Endothelial cell of hepatic sinusoid (primary cell): Measurements from ENCODE around the gene ZNF44.

Source experiments
- in situ Hi-C: cut with HindIII; loops from 2 replicates; pipeline ENCODE4 v1.10.0; 2017; ENCODE audit warnings: low sequenced_read_pairs

Gene ZNF44

DNA sequence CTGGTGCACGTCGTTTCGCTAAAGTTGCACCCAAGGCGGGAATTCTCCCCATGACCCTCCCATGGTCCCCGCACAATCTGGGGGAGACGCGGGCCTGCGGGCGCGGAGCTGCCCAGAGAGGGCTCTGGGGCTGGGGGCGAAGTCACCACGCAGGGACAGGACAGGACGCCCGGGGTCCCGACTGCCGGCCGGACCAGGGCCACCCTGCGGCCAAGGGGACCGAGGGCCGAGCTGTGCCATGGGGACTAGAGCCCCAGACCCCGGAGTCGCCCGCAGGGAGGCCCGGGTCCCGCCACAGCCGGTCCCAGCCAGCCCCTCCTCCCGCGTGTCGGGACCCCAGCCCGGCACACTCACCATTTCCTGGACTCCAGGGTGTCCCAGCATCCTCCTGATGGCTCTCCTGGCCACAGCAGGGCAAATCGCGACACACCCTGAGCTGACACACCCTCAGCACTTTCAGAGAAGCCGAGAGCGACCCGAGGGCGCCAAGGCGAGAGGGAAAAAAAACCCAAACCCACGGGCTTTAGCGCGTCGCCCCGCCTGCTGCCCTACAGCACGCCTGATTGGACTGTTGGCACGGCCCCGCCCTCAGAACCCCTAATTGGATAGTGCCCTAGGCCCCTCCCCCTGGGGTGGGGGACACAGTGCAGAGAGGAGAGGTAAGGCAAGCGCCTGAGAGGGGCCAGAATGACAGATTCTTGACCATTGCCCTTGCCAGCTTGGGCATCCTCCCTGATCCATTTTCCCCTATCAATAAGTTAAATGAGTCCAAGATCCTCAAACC lies 28.6 kb downstream of the ZNF44 start:
- in situ Hi-C loops = no loop called here

DNA sequence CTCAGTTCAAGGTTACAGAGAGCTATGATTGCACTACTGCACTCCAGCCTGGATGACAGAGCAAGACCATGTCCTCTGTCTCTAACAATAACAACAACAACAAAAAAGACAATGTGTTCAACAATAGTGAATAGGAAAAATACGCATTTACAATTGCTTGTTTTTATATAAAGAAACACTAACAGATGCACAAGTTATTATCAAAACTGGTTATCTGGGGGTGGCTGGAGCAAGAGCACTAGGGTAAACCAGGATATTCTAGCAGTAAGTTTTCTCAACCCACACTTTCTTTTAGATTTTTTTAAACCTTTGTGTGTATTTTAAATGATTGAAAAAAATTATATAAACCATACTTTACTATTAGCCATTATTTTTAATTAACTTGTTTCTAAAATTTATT lies 33.1 kb downstream of the ZNF44 start:
- in situ Hi-C loops = no loop called here

DNA sequence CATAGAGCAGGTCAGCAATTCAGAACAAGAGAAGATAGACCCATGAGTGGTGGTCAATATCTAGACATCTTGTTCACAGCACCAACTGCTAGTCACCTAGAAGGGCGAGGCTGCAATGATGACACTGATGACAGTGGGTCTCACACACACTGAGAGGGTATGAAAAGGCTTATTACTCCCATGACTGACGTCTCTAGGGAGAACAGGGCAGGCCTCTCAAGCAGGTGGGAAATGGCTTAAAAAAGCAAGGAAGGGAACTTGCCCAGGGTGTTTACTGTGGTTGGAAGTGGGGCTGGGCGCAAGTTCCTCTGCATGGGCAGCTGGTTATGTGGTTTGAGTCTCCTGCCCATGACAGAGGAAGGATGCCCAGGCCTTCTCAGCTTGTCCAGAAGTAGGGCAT lies 33.8 kb downstream of the ZNF44 start:
- in situ Hi-C loops = no loop called here

DNA sequence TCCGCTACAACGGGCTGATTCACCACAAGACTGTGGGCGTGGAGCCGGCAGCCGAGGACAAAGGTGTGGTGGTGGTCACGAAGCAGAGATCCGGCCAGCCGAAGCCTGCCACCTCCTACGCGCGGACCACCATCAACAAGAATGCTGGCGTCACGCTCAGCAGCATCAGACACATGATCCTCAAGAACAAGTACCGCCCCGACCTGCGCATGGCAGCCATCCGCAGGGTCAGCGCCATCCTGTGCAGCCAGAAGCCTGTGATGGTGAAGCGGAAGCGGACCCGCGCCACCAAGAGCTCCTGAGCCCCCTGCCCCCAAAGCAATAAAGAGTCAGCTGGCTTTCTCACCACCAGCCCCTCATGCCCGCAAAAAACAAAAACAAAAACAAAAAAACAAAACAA lies 34.4 kb downstream of the ZNF44 start:
- in situ Hi-C loops = no loop called here

DNA sequence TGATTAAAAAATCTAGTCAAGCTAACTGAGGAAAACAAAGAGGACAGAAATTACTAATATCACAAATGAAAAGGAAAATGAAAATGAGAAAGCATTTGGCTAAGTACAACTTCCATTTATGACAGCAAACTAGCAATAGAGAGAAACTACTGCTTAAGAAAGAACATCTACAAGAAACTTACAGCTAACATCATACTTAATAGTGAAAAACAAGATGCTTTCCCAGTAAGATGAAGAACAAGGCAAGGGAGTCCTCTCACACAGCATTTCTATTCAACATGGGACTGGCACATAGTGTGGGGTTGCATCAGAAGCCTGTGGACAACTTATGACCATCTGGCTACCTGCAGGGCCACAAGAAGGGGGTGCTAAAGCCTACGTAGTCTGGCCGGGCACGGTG lies 39.3 kb downstream of the ZNF44 start:
- in situ Hi-C loops = no loop called here

DNA sequence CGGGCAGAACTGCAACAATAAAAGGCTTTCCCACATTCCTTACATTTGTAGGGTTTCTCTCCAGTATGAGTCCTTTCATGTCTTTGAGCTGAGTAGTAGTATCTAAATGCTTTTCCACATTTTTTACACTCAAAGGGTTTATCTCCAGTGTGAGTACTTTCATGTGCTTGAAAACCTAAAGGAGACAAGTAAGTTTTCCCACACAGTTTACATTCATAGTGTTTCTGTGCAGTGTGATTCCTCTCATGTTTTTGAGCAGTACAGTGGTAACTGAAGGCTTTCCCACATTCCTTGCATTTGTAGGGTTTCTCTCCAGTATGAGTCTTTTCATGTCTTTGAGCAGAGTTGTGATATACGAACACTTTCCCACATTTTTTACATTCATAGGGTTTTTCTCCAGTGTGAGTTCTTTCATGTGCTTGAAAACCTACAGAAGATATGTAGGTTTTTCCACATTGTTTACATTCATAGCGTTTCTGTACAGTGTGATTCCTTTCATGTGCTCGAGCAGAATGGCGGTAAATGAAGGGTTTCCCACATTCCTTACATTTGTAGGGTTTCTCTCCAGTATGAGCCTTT lies 47.0 kb downstream of the ZNF44 start:
- in situ Hi-C loops = no loop called here

DNA sequence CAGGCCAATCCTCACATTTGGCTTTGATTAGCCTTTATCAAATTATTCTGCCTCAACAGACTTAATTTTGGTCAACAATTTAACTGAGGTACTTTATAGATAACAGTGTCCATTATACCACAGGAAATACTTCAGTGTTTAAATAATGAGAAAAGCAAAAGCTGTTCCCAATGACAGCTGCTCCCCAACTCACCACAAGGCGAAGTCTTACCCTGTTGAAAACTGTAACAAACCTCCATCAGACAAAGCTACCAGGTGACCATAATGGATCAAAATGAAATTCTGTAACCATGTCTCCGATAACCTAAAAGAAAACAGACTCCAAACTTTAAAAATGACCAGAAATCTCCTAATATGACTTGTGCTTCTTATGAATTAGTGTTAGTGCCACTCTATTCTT lies 50.3 kb downstream of the ZNF44 start:
- in situ Hi-C loops = no loop called here

DNA sequence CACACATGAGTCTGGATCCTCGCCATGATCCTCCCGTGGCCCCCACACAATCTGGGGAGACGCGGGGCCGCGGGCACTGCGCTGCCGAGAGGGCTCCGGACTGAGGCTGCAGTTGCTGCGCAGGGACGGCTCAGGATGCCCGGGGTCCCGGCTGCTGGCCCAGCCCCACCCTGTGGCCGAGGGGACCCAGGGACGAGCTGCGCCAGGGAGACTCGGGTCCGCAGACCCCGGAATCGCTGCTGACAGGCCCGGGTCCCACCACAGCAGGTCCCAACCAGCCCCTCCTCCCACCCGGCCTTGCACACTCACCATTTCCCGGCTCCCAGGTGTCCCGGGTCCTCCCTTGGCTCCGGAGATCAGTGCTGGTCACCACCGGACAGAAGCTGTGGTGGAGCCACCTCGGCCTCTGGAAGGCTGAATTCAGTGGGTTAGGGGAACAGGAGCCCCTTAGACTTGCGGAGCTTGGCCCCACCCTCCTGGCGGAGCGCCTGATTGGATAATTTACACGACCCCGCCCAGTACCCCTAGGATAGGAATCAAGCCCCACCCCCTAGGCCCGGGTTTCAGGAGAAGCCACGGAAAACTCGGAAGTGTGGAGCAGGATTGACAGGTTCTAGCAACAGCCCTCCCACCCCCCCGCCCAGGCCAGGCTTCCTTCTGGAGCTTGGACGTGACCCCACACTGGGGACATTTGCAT lies 57.4 kb downstream of the ZNF44 start:
- in situ Hi-C loops = no loop called here

DNA sequence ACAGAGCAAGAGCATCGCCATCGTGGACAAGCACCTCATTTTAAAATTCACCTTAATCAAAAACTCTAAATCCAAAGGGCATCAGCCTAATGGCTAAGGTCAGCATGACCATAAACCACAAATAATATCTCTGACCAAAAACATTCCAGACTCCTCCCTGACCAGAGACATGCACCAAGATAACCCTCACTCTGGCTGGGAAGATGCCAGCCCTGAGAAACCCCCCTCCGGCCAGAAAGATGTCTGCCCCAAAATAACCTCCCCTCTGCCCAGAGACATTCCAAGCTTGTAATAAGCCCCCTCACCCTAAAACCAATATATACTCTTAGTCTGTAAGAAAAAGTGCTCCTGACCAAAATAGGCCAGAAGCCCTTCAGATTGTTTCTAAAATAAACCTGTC lies 61.7 kb downstream of the ZNF44 start:
- in situ Hi-C loops = loop anchor here (5.0 kb wide), 1 partner anchor 101 kb away; no protein-coding TSS in a partner anchor

DNA sequence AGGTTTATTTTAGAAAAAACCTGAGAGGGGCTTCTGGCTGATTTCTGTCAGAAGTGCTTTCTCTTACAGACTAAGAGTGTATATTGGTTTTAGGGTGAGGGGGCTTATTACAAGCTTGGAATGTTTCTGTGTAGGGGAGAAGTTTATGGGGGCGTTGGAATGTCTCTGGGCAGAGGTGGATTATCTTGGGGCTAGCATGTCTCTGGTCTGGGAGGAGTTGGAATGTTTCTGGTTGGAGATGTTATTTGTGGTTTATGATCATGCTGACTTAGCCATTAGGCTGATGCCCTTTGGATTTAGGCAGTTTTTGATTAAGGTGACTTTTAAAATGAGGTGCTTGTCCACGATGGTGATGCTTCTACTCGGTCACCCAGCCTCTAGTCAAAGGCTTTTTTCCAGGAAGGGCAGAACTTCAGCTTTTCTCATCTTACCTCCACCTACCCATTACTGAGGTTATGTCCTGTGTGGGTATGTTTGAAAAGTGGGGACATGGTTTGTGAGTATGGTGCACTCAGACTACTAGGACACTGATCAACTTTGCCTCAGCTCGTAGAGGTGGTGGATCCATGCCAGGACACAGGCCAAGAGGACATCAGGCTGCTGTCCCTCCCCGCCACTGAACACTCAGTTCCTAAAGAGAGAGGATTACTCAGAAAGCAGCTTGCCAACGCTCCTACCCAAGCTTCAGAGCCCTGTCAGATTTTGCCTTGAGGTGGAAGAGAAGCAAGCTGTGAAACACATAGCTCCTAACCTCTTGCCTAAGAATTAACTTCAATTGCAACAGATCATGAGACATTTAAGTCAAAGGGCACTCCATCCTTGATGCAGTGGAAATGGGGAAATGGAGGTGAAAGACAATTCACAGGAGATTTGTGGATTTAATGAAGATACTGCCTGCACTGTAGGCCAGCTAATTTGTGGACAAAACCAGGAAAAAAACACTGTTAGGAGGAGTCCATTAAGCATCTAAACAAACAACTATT lies 63.6 kb downstream of the ZNF44 start:
- in situ Hi-C loops = loop anchor here (5.0 kb wide), 1 partner anchor 99 kb away; no protein-coding TSS in a partner anchor

DNA sequence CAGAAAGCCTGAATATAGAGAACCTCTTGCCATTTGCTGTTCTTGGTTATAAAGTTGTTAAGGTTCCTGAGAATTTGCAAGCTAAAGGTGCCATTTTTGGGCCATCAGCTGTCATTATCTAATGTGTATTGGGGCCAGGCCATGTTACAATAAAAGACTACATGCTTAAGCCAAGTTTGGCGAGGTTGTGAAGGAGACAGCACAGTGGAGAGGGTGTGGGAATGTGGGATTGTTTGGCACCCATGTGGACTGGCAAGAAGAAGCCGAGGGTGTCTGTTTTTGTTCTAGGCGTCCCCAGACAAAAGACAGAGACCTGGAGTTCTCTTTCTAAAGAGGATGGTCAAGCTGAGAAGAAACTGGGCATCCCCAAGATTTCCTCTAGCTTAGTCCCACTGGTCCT lies 64.7 kb downstream of the ZNF44 start:
- in situ Hi-C loops = loop anchor here (5.0 kb wide), 1 partner anchor 98 kb away; no protein-coding TSS in a partner anchor

DNA sequence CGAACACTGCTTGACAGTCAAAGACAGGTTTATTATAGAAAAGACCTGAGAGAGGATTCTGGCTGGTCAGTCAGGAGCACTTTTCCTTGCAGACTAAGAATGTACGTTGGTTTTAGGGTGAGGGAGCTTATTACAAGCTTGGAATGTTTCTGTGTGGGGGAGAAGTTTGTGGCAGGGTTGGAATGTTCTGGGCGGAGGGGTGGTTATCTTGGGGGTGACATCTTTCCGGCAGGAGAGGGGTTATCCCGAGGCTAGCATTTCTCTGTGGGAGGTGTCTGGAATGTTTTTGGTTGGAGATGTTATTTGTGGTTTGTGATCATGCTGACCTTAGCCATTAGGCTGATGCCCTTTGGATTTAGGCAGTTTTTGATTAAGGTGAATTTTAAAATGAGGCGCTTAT lies 70.0 kb downstream of the ZNF44 start:
- in situ Hi-C loops = no loop called here

DNA sequence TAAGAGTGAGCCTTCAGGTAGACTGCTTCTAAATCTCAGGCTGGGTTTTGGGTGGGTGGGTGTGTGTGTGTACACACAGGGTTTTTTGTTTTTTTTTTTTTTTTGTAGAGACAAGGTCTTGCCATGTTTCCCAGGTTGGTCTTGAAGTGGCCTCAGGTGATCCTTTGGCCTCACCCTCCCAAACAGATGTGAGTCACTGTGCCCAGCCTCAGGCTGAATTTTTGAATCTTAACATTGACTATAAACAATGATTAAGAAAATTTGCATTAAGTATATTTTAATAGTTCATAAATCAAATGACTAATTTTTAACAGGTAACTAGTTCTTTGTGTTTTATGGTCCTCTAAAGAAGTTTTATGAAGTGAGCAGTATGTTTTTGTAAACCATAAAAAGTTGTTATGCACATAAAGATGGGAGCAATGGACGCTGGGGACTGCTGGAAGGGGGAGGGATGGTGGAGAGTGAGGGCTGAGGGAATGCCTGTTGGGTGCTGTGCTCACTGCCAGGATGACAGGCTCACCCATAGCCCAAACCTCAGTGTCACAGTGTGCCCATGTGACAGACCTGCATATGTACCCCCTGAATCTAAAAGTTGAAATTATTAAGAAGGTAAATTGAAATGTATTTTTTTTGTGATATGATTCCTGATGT lies 71.6 kb downstream of the ZNF44 start:
- in situ Hi-C loops = no loop called here
